ENCODE results near the gene COL23A1.

DNA sequence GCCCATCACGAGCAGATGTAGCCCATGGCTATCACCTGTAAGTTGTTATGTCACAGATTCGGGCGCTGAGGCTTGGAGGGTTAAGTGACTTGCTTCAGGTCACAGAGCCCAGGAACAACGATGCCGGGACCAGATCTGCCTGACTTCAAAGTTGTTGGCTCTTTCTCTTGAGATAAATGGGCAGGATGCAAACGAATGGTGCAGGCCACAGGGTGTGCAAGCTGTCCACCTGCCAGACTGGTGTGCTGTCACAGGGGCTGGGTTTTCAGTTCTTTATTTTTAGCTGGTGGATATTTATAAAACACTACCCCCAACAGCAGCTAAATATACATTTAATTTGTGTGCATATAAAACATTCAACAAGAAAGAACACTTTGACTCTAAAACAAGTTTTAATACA, 339.9 kb downstream of the COL23A1 start:
- TF ChIP-seq CTCF (IDR thresholded peaks at IDR 0.05; ENCODE audit: low read length), result no peak
- no peak for TF ChIP-seq EZH2 (optimal IDR thresholded peaks at IDR 0.05; ENCODE audit: low read depth, low read length)

All from MM.1S (cell line).